Activated CD8-positive, alpha-beta memory T cell treated with anti-CD3 and anti-CD28 coated beads, Interleukin-2, amount 10 ng/mL, durations not matched to agents 7 days and 5 days (primary cell): Measurements from ENCODE around the gene SIGLEC1. TPM values are rescaled to one million over a fixed set of nuclear protein-coding genes. Genes with fewer than 3 reads are reported as not detected.

ENCODE experiments used
- ATAC-seq: fragments of 150-1000 bp; cut with Tn5 transposase; one replicate; pipeline ENCODE4 v1.10.0; 2021; ENCODE audit warnings: moderate library complexity
- CTCF ChIA-PET: fragments of 350-600 bp; sonication (Branson Sonifier 250); formaldehyde crosslinking; loops from one replicate; lab custom pipeline; 2021; ENCODE audit warnings: antibody characterized with exemption; lab: Charles Lee
- DNase-seq: peaks from one replicate; pipeline ENCODE4 v3.0.0-alpha.2; 2020
- H3K27ac Mint-ChIP-seq: one replicate; pipeline ENCODE4 v1.8.0; 2021; ENCODE audit warnings: mild to moderate bottlenecking, mixed read lengths
- H3K27me3 Mint-ChIP-seq: one replicate; pipeline ENCODE4 v1.8.0; 2021; ENCODE audit warnings: mixed read lengths
- H3K36me3 Mint-ChIP-seq: one replicate; pipeline ENCODE4 v1.8.0; 2021; ENCODE audit warnings: mild to moderate bottlenecking, mixed read lengths
- H3K4me1 Mint-ChIP-seq: one replicate; pipeline ENCODE4 v1.8.0; 2021; ENCODE audit warnings: mixed read lengths
- H3K4me3 Mint-ChIP-seq: one replicate; pipeline ENCODE4 v1.8.0; 2021; ENCODE audit warnings: mild to moderate bottlenecking, moderate library complexity, mixed read lengths
- H3K9me3 Mint-ChIP-seq: one replicate; pipeline ENCODE4 v1.8.0; 2022; ENCODE audit warnings: low read depth, mixed read lengths
- total RNA-seq, 2 experiments: library from RNA; stranded (reverse); gene quantifications; one replicate each; pipeline ENCODE4 v1.2.3, GENCODE V29; 2021

SIGLEC1 gene
- total RNA-seq, 2 experiments from 2014 or later = not detected

GRCh38 chr20:3686867-3687321 lies 25.5 kb downstream of the SIGLEC1 start:
- CTCF ChIA-PET = interaction anchor here (3.8 kb wide), 1 partner anchor 10 kb away, joined by 23 read pairs; no protein-coding TSS in a partner anchor
- ATAC-seq (no peak), DNase-seq (no peak)
- Mint-ChIP-seq H3K4me1 (peaks cover 2% of the 10 kb centered on the region), H3K4me3 (no peak overlapping the region), H3K9me3 (no peaks in the 10 kb centered on the region), H3K27me3 (peaks cover 38% of the 10 kb centered on the region), H3K36me3 (no peaks in the 10 kb centered on the region), H3K27ac (no peak overlapping the region)

- Mint-ChIP-seq H3K9me3 (no peaks in the 10 kb centered on the region), H3K27ac (no peak overlapping the region), H3K4me1 (peaks cover 2% of the 10 kb centered on the region), H3K27me3 (peaks cover 43% of the 10 kb centered on the region), H3K4me3 (no peak overlapping the region), H3K36me3 (no peaks in the 10 kb centered on the region)
- DNase-seq = no peak
- CTCF ChIA-PET = interaction anchor here (3.8 kb wide), 1 partner anchor 9 kb away, joined by 23 read pairs; no protein-coding TSS in a partner anchor
- ATAC-seq = no peak
Observed at GRCh38 chr20:3686421-3686820, 26.0 kb downstream of the SIGLEC1 start.

GRCh38 chr20:3685341-3685740 lies 27.1 kb downstream of the SIGLEC1 start:
- ATAC-seq (no peak), DNase-seq (no peak)
- peaks cover 2% of the 10 kb centered on the region for H3K4me1 Mint-ChIP-seq
- H3K4me3 Mint-ChIP-seq = no peak overlapping the region
- no peaks in the 10 kb centered on the region for H3K9me3 Mint-ChIP-seq
- CTCF ChIA-PET = interaction anchor here (1.0 to 3.8 kb wide), 3 partner anchors 8 to 27 kb away, joined by 3 to 23 read pairs (median 4); no protein-coding TSS in a partner anchor
- peaks cover 53% of the 10 kb centered on the region for H3K27me3 Mint-ChIP-seq
- H3K27ac Mint-ChIP-seq = no peak overlapping the region
- H3K36me3 Mint-ChIP-seq = no peaks in the 10 kb centered on the region

- Mint-ChIP-seq H3K4me3 (no peak within 1 kb of the TSS), H3K4me1 (peaks cover 2% of the 10 kb centered on the region), H3K9me3 (no peaks in the 10 kb centered on the region), H3K27me3 (peaks cover 71% of the 10 kb centered on the region), H3K27ac (no peak within 1 kb of the TSS), H3K36me3 (no peaks in the 10 kb centered on the region)
- DNase-seq (no peak), ATAC-seq (no peak)
- CTCF ChIA-PET = interaction anchor here (0.8 to 9.8 kb wide), 3 partner anchors 10 to 29 kb away, joined by 3 to 122 read pairs (median 3); no protein-coding TSS in a partner anchor
Observed at GRCh38 chr20:3681931-3682781, 30.2 kb downstream of the SIGLEC1 start, which contains the start of gene ADAM33. Gene ADAM33, minus strand, starts transcription at chr20:3682010. Its CDS starts 6 bp downstream, at chr20:3682004.

- no peaks in the 10 kb centered on the region for H3K36me3 Mint-ChIP-seq
- H3K4me1 Mint-ChIP-seq = peaks cover 6% of the 10 kb centered on the region
- ATAC-seq = no peak
- no peaks in the 10 kb centered on the region for H3K9me3 Mint-ChIP-seq
- H3K27me3 Mint-ChIP-seq = peaks cover 71% of the 10 kb centered on the region
- H3K27ac Mint-ChIP-seq = no peak overlapping the region
- H3K4me3 Mint-ChIP-seq = no peak overlapping the region
- CTCF ChIA-PET = interaction anchor here (1.4 to 9.8 kb wide), 2 partner anchors 9 to 28 kb away, joined by 3 to 122 read pairs; no protein-coding TSS in a partner anchor
- DNase-seq = no peak
Observed at GRCh38 chr20:3681352-3681930, 31.0 kb downstream of the SIGLEC1 start.

GRCh38 chr20:3680701-3681351 lies 31.6 kb downstream of the SIGLEC1 start:
- H3K36me3 Mint-ChIP-seq = no peaks in the 10 kb centered on the region
- no peak overlapping the region for H3K27ac Mint-ChIP-seq
- H3K27me3 Mint-ChIP-seq = peaks cover 68% of the 10 kb centered on the region
- CTCF ChIA-PET = interaction anchor here (1.4 to 9.8 kb wide), 2 partner anchors 8 to 28 kb away, joined by 3 to 122 read pairs; no protein-coding TSS in a partner anchor
- ATAC-seq = no peak
- DNase-seq = no peak
- H3K4me1 Mint-ChIP-seq = peaks cover 6% of the 10 kb centered on the region
- H3K4me3 Mint-ChIP-seq = no peak overlapping the region
- H3K9me3 Mint-ChIP-seq = no peaks in the 10 kb centered on the region

- CTCF ChIA-PET = interaction anchor here (0.9 to 9.8 kb wide), 2 partner anchors 15 to 29 kb away, joined by 4 to 122 read pairs; no protein-coding TSS in a partner anchor
- DNase-seq (no peak), ATAC-seq (no peak)
- H3K36me3 Mint-ChIP-seq = no peaks in the 10 kb centered on the region
- no peak overlapping the region for H3K4me3 Mint-ChIP-seq
- no peak overlapping the region for H3K27ac Mint-ChIP-seq
- peaks cover 71% of the 10 kb centered on the region for H3K27me3 Mint-ChIP-seq
- no peaks in the 10 kb centered on the region for H3K9me3 Mint-ChIP-seq
- H3K4me1 Mint-ChIP-seq = peaks cover 6% of the 10 kb centered on the region
Observed at GRCh38 chr20:3679749-3680700, 32.4 kb downstream of the SIGLEC1 start.

- H3K36me3 Mint-ChIP-seq = no peaks in the 10 kb centered on the region
- peaks cover 72% of the 10 kb centered on the region for H3K27me3 Mint-ChIP-seq
- H3K4me1 Mint-ChIP-seq = peaks cover 6% of the 10 kb centered on the region
- ATAC-seq (no peak), DNase-seq (no peak)
- H3K27ac Mint-ChIP-seq = no peak overlapping the region
- no peaks in the 10 kb centered on the region for H3K9me3 Mint-ChIP-seq
- H3K4me3 Mint-ChIP-seq = no peak overlapping the region
- CTCF ChIA-PET = interaction anchor here (0.7 to 9.8 kb wide), 4 partner anchors 13 to 74 kb away, joined by 3 to 122 read pairs (median 26); no protein-coding TSS in a partner anchor
Observed at GRCh38 chr20:3678856-3679720, 33.3 kb downstream of the SIGLEC1 start.

GRCh38 chr20:3678198-3678597 lies 34.2 kb downstream of the SIGLEC1 start:
- Mint-ChIP-seq H3K9me3 (no peaks in the 10 kb centered on the region), H3K4me3 (no peak overlapping the region), H3K27ac (no peak overlapping the region), H3K27me3 (peaks cover 70% of the 10 kb centered on the region), H3K36me3 (no peaks in the 10 kb centered on the region), H3K4me1 (peaks cover 6% of the 10 kb centered on the region)
- ATAC-seq (no peak), DNase-seq (no peak)
- CTCF ChIA-PET = interaction anchor here (1.5 to 9.8 kb wide), 6 partner anchors 8 to 87 kb away, joined by 3 to 122 read pairs (median 19); no protein-coding TSS in a partner anchor

- H3K27me3 Mint-ChIP-seq = peaks cover 71% of the 10 kb centered on the region
- no peak overlapping the region for H3K27ac Mint-ChIP-seq
- peaks cover 9% of the 10 kb centered on the region for H3K4me1 Mint-ChIP-seq
- no peak overlapping the region for H3K4me3 Mint-ChIP-seq
- no peaks in the 10 kb centered on the region for H3K9me3 Mint-ChIP-seq
- ATAC-seq (no peak), DNase-seq (no peak)
- no peaks in the 10 kb centered on the region for H3K36me3 Mint-ChIP-seq
- CTCF ChIA-PET = interaction anchor here (1.1 to 9.8 kb wide), 17 partner anchors 9 to 177 kb away, joined by 3 to 122 read pairs (median 8); partner anchors contain the start of gene SIGLEC1
Observed at GRCh38 chr20:3677733-3678132, 34.7 kb downstream of the SIGLEC1 start.
